Neural crest cell (in vitro differentiated cells): Measurements from ENCODE around the gene LSAMP. TPM values are rescaled to one million over a fixed set of nuclear protein-coding genes. Genes with fewer than 3 reads are reported as not detected.

Experiments used
- DNase-seq: peaks from one replicate; pipeline ENCODE4 v3.0.0; 2021; ENCODE audit warnings: low read depth, mixed read lengths, low spot score
- H3K27ac Mint-ChIP-seq: one replicate; pipeline ENCODE4 v1.8.0; 2021; ENCODE audit warnings: mild to moderate bottlenecking, mixed read lengths; ENCODE audit not compliant: unreplicated experiment
- H3K27me3 Mint-ChIP-seq: 2 replicates; pipeline ENCODE4 v1.8.0; 2021; ENCODE audit warnings: low read depth, mild to moderate bottlenecking, mixed read lengths
- H3K36me3 Mint-ChIP-seq: 2 replicates; pipeline ENCODE4 v1.8.0; 2021; ENCODE audit warnings: low read depth, mild to moderate bottlenecking, mixed read lengths
- H3K4me1 Mint-ChIP-seq: 2 replicates; pipeline ENCODE4 v1.8.0; 2021; ENCODE audit warnings: mixed read lengths
- H3K4me3 Mint-ChIP-seq: one replicate; pipeline ENCODE4 v1.8.0; 2021; ENCODE audit warnings: mild to moderate bottlenecking, mixed read lengths
- H3K9me3 Mint-ChIP-seq: 2 replicates; pipeline ENCODE4 v1.8.0; 2021; ENCODE audit warnings: mixed read lengths
- CTCF ChIP-seq: fragments of 200-600 bp; sonication (generic); conservative IDR thresholded peaks from 2 replicates; pipeline ENCODE4 v1.5.0; 2021; ENCODE audit warnings: antibody characterized with exemption, mild to moderate bottlenecking
- total RNA-seq: library from RNA; stranded (reverse); gene quantifications from 2 replicates; pipeline ENCODE4 v1.2.1, GENCODE V29; 2021

The LSAMP gene
- total RNA-seq, 1 donor from 2014 or later: 36.7 TPM

- no peaks in the 10 kb centered on the region for H3K9me3 Mint-ChIP-seq
- H3K27ac Mint-ChIP-seq: no peak overlapping the region
- DNase-seq: no peak
- no peak for TF ChIP-seq CTCF
- no peaks in the 10 kb centered on the region for H3K36me3 Mint-ChIP-seq
- no peaks in the 10 kb centered on the region for H3K27me3 Mint-ChIP-seq
- H3K4me3 Mint-ChIP-seq: no peak overlapping the region
- peaks cover 29% of the 10 kb centered on the region for H3K4me1 Mint-ChIP-seq
These were observed 584.5 kb downstream of the LSAMP start for GRCh38 chr3:115860766-115861165.

- no peak for DNase-seq
- no peak overlapping the region for H3K27ac Mint-ChIP-seq
- no peaks in the 10 kb centered on the region for H3K9me3 Mint-ChIP-seq
- H3K36me3 Mint-ChIP-seq: no peaks in the 10 kb centered on the region
- H3K4me1 Mint-ChIP-seq: peaks cover 29% of the 10 kb centered on the region
- H3K27me3 Mint-ChIP-seq: no peaks in the 10 kb centered on the region
- no peak for TF ChIP-seq CTCF
- H3K4me3 Mint-ChIP-seq: no peak overlapping the region
These were observed 586.1 kb downstream of the LSAMP start for GRCh38 chr3:115859002-115859807.

GRCh38 chr3:115857518-115858136 lies 587.7 kb downstream of the LSAMP start:
- no peaks in the 10 kb centered on the region for H3K36me3 Mint-ChIP-seq
- H3K4me1 Mint-ChIP-seq: peaks cover 21% of the 10 kb centered on the region
- H3K27ac Mint-ChIP-seq: no peak overlapping the region
- H3K27me3 Mint-ChIP-seq: no peaks in the 10 kb centered on the region
- no peak for DNase-seq
- no peak overlapping the region for H3K4me3 Mint-ChIP-seq
- no peak for TF ChIP-seq CTCF
- H3K9me3 Mint-ChIP-seq: no peaks in the 10 kb centered on the region

GRCh38 chr3:115855911-115856310 lies 589.4 kb downstream of the LSAMP start:
- Mint-ChIP-seq H3K27ac (no peak overlapping the region), H3K4me1 (peaks cover 7% of the 10 kb centered on the region), H3K36me3 (peaks cover 5% of the 10 kb centered on the region), H3K9me3 (no peaks in the 10 kb centered on the region), H3K4me3 (no peak overlapping the region), H3K27me3 (no peaks in the 10 kb centered on the region)
- no peak for DNase-seq
- TF ChIP-seq CTCF: no peak

- Mint-ChIP-seq H3K36me3 (peaks cover 5% of the 10 kb centered on the region), H3K27ac (no peak overlapping the region), H3K27me3 (no peaks in the 10 kb centered on the region), H3K4me1 (no peaks in the 10 kb centered on the region), H3K4me3 (no peak overlapping the region), H3K9me3 (no peaks in the 10 kb centered on the region)
- no peak for TF ChIP-seq CTCF
- no peak for DNase-seq
These were observed 592.2 kb downstream of the LSAMP start for GRCh38 chr3:115853104-115853503.
